ENCODE results near the gene TNNC2. TPM values are rescaled to one million over a fixed set of nuclear protein-coding genes. Genes with fewer than 3 reads are reported as not detected.
A peak's percentile ranks its signal among the peaks of the same experiment; 100 is the strongest.

TNNC2 gene
- total RNA-seq, 1 experiment from 2014 or later, result not detected

DNA sequence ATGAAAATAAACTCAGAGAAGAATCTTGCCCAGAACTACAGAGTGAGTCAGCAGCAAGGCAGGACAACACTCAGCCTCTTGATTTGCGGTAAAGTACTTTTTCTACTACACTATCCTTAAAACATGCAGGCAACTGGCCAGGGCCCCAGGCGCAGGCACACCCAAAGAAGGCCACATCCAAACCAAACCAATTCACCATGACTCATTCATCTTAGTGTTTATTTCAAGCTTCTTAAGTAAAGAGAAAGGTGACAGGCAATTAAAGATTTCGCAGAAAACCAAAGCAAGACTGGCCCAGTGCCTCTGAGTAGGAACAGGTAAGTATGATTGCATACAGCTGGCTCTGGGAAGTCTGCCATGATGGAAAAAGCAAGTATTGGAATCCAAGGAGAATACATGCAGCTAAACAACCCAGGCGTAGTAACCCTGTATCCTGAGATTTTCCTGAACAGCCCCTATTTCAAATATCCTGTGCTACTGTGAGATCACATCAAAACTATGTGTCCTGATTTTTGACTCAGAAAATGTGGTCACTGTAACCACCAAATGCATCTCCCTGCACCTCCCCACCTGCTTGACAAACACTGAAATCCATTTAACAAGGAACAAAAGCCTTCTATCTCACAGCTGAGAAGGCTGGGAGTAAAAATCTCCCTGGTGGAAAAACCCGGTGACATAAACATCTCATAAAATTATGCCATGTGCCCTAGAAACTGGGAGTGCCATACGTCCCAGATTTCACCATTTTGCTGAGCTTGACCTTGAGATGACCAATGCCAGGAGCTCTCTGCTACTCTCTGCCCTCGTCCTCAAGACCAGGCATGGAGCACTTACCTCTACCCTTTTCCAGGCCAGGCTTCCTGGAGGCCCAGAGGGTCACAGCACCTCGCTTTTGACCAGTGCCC lies 47.8 kb downstream of the TNNC2 start:
- no peak overlapping the region for H3K4me3 ChIP-seq (ENCODE audit: low read depth, low read length, poor library complexity, severe bottlenecking)
- TF ChIP-seq, protein P1, sequence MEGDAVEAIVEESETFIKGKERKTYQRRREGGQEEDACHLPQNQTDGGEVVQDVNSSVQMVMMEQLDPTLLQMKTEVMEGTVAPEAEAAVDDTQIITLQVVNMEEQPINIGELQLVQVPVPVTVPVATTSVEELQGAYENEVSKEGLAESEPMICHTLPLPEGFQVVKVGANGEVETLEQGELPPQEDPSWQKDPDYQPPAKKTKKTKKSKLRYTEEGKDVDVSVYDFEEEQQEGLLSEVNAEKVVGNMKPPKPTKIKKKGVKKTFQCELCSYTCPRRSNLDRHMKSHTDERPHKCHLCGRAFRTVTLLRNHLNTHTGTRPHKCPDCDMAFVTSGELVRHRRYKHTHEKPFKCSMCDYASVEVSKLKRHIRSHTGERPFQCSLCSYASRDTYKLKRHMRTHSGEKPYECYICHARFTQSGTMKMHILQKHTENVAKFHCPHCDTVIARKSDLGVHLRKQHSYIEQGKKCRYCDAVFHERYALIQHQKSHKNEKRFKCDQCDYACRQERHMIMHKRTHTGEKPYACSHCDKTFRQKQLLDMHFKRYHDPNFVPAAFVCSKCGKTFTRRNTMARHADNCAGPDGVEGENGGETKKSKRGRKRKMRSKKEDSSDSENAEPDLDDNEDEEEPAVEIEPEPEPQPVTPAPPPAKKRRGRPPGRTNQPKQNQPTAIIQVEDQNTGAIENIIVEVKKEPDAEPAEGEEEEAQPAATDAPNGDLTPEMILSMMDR (conservative IDR thresholded peaks at IDR 0.05; ENCODE audit: low read depth, low read length), result no peak
- peak; percentile 35 for DNase-seq (ENCODE audit: low spot score)
- ChIA-PET CTCF (interaction anchor here (0.9 kb wide), 1 partner anchor 20 kb away, joined by 3 read pairs; no protein-coding TSS in a partner anchor), POLR2A (ENCODE audit: low non-redundant PET) (no interaction called here)
- H3K36me3 ChIP-seq (ENCODE audit: insufficient read depth, low read length, poor library complexity, severe bottlenecking), result no peaks in the 10 kb centered on the region
- intact Hi-C loops (cut with micrococcal nuclease; ENCODE audit: unreplicated experiment), result loop anchor here (10.0 kb wide), 1 partner anchor 324 kb away; no protein-coding TSS in a partner anchor
- no peaks in the 10 kb centered on the region for H3K27me3 ChIP-seq (replicated peaks; ENCODE audit: insufficient read depth, low read depth, low read length, poor library complexity)
- H3K4me1 ChIP-seq (ENCODE audit: insufficient read depth, low read length, poor library complexity, severe bottlenecking), result no peaks in the 10 kb centered on the region
- H3K27ac ChIP-seq (ENCODE audit: low read depth, low read length, poor library complexity, severe bottlenecking), result no peak overlapping the region
- no TSS peak for BruUV-seq (replicated peaks)
- no peaks in the 10 kb centered on the region for H3K9me3 ChIP-seq (ENCODE audit: low read depth, low read length, poor library complexity, severe bottlenecking)

DNA sequence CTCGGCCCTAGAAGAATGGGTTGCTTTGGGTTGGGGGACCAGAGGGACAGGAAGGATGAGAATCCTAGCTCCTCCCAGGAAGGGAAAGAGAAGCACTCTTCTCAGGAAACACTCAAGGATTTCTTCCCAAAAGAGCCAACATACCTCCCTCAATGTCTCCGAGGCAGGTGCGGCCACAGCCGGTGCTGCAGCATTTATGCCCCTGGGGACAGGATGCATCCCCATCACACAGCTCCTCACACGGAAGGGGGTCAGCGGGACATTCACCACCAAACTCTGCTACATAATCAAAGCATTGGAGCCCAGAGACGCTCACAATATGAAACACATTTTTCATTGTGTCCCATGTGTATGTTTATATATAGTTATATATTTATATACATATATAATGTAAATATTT lies 50.2 kb downstream of the TNNC2 start:
- no peaks in the 10 kb centered on the region for H3K36me3 ChIP-seq (ENCODE audit: insufficient read depth, low read length, poor library complexity, severe bottlenecking)
- no peak for TF ChIP-seq EZH2 (IDR thresholded peaks at IDR 0.05; ENCODE audit: borderline replicate concordance, low read depth, low read length, poor library complexity, severe bottlenecking)
- TF ChIP-seq, protein P1 (conservative IDR thresholded peaks at IDR 0.05; ENCODE audit: low read depth, low read length), result no peak
- BruUV-seq (replicated peaks), result no TSS peak
- H3K4me3 ChIP-seq (ENCODE audit: low read depth, low read length, poor library complexity, severe bottlenecking), result no peak overlapping the region
- no peak overlapping the region for H3K27ac ChIP-seq (ENCODE audit: low read depth, low read length, poor library complexity, severe bottlenecking)
- no peaks in the 10 kb centered on the region for H3K27me3 ChIP-seq (replicated peaks; ENCODE audit: insufficient read depth, low read depth, low read length, poor library complexity)
- no peaks in the 10 kb centered on the region for H3K9me3 ChIP-seq (ENCODE audit: low read depth, low read length, poor library complexity, severe bottlenecking)
- ChIA-PET POLR2A (ENCODE audit: low non-redundant PET) (no interaction called here), CTCF (no interaction called here)
- no peaks in the 10 kb centered on the region for H3K4me1 ChIP-seq (ENCODE audit: insufficient read depth, low read length, poor library complexity, severe bottlenecking)
- DNase-seq (ENCODE audit: low spot score), result no peak
- intact Hi-C loops (cut with micrococcal nuclease; ENCODE audit: unreplicated experiment), result loop anchor here (10.0 kb wide), 1 partner anchor 322 kb away; no protein-coding TSS in a partner anchor

DNA sequence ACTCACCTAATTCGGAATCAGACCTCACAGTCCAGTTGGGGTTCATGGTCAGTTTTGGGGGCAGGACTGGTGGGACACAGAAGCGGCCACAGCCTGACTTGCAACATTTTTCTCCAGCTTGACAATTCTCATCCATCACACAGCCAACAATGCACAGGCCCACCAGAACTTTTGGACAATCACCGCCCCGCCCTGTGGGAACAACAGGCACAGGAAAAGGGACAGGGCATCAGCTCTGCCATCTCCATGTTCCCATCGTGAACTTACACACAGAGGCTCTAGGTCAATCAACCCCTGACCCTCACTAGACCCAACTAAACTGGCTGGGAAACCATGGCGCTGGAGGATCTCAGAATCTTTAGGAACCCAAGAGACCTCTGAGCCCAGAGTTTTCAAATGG lies 51.7 kb downstream of the TNNC2 start:
- no peak overlapping the region for H3K27ac ChIP-seq (ENCODE audit: low read depth, low read length, poor library complexity, severe bottlenecking)
- intact Hi-C loops (cut with micrococcal nuclease; ENCODE audit: unreplicated experiment), result loop anchor here (10.0 kb wide), 1 partner anchor 321 kb away; no protein-coding TSS in a partner anchor

More for the DNA sequence above, 51.7 kb downstream of the TNNC2 start:
- H3K9me3 ChIP-seq (ENCODE audit: low read depth, low read length, poor library complexity, severe bottlenecking), result no peaks in the 10 kb centered on the region
- TF ChIP-seq, protein P1 (conservative IDR thresholded peaks at IDR 0.05; ENCODE audit: low read depth, low read length), result no peak
- TF ChIP-seq EZH2 (IDR thresholded peaks at IDR 0.05; ENCODE audit: borderline replicate concordance, low read depth, low read length, poor library complexity, severe bottlenecking), result no peak
- BruUV-seq (replicated peaks), result no TSS peak
- H3K4me1 ChIP-seq (ENCODE audit: insufficient read depth, low read length, poor library complexity, severe bottlenecking), result no peaks in the 10 kb centered on the region
- ChIA-PET CTCF (no interaction called here), POLR2A (ENCODE audit: low non-redundant PET) (no interaction called here)
- no peak for DNase-seq (ENCODE audit: low spot score)
- no peaks in the 10 kb centered on the region for H3K36me3 ChIP-seq (ENCODE audit: insufficient read depth, low read length, poor library complexity, severe bottlenecking)
- H3K4me3 ChIP-seq (ENCODE audit: low read depth, low read length, poor library complexity, severe bottlenecking), result no peak overlapping the region
- H3K27me3 ChIP-seq (replicated peaks; ENCODE audit: insufficient read depth, low read depth, low read length, poor library complexity), result no peaks in the 10 kb centered on the region

Data from A673 (cell line).